IPS-18a (cell line): ENCODE measurements around the gene AIG1.
"Not testable (repeated sequence)": the region's sequence is repeated elsewhere in the genome, so short reads cannot be mapped to it uniquely, and the experiment has no call there.

Source experiments
- H3K27ac ChIP-seq: one replicate; pipeline ENCODE4 v1.5.1; 2013; ENCODE audit warnings: low read length
- H3K27me3 ChIP-seq: one replicate; pipeline ENCODE4 v1.6.1; 2013; ENCODE audit warnings: mild to moderate bottlenecking, low read length; ENCODE audit not compliant: control insufficient read depth, insufficient read depth
- H3K36me3 ChIP-seq: one replicate; pipeline ENCODE4 v1.6.1; 2013; ENCODE audit warnings: low read depth, low read length; ENCODE audit not compliant: control insufficient read depth
- H3K4me1 ChIP-seq: one replicate; pipeline ENCODE4 v1.6.1; 2013; ENCODE audit warnings: low read depth, low read length; ENCODE audit not compliant: control insufficient read depth
- H3K4me3 ChIP-seq: one replicate; pipeline ENCODE4 v1.5.1; 2013; ENCODE audit warnings: low read length
- H3K9ac ChIP-seq: one replicate; pipeline ENCODE4 v1.6.1; 2013; ENCODE audit warnings: mild to moderate bottlenecking, low read length, moderate library complexity
- H3K9me3 ChIP-seq: one replicate; pipeline ENCODE4 v1.6.1; 2013; ENCODE audit warnings: low read depth, low read length; ENCODE audit not compliant: control insufficient read depth

The AIG1 gene

GRCh38 chr6:143060806-143061596 lies at the start of gene AIG1:
TSS of gene AIG1 (plus strand) at chr6:143060889. CDS start at chr6:143060926, 37 bp downstream.
- peak within 1 kb of the TSS; percentile 24 for H3K27ac ChIP-seq
- peak within 1 kb of the TSS; percentile 70 for H3K9ac ChIP-seq
- H3K27me3 ChIP-seq: no peaks in the 10 kb centered on the region
- H3K4me1 ChIP-seq: peaks cover 36% of the 10 kb centered on the region
- peak within 1 kb of the TSS; percentile 86 for H3K4me3 ChIP-seq
- H3K36me3 ChIP-seq: no peaks in the 10 kb centered on the region
- no peaks in the 10 kb centered on the region for H3K9me3 ChIP-seq

DNA sequence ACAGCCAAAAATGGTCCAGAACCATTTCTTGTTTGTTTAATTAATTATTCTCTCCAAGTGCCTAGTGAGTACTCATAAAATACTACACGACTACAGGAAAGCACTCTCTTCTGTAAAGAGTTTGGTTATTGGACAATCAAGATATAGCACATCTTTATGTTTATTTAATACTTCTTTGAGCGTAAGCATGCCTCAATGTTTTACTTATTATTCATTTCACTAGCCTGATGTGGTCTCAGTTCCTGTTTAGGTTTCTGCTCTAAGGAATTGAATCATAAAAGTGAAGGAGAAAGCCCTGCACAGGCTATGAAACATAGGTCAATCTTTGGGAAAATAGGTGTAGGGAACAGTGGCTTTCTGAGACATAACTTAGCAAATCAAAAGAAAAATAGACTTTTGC lies 45.9 kb upstream of the AIG1 start:
- Histone ChIP-seq H3K9me3 (no peaks in the 10 kb centered on the region), H3K36me3 (no peaks in the 10 kb centered on the region), H3K4me1 (no peaks in the 10 kb centered on the region), H3K27ac (no peak overlapping the region), H3K4me3 (no peak overlapping the region), H3K27me3 (no peaks in the 10 kb centered on the region), H3K9ac (no peak overlapping the region)

GRCh38 chr6:143015300-143015706 lies 45.4 kb upstream of the AIG1 start:
- Histone ChIP-seq H3K9me3 (no peaks in the 10 kb centered on the region), H3K9ac (no peak overlapping the region), H3K4me3 (no peak overlapping the region), H3K27me3 (no peaks in the 10 kb centered on the region), H3K4me1 (no peaks in the 10 kb centered on the region), H3K36me3 (no peaks in the 10 kb centered on the region), H3K27ac (no peak overlapping the region)

DNA sequence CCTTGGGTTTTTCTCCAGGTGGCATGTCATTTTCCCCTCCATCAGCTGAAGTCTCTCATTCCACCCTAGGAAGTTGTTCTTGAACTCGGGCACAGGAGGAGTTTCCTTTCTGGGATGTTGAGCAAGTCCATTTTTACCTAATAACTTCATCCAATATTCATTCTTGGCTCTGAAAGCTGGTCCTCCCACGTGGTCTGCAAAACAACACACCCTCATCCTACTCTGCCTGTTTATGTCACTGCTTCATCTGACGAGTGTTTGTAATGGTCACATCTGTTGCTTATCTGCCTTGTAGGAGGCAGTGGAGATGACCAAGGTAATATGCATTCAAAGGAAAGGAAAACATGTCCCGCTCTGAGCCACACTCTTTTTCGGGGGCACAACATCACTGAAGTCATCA lies 41.7 kb upstream of the AIG1 start:
- H3K9me3 ChIP-seq: no peaks in the 10 kb centered on the region
- no peak overlapping the region for H3K4me3 ChIP-seq
- no peak overlapping the region for H3K9ac ChIP-seq
- H3K27ac ChIP-seq: no peak overlapping the region
- H3K36me3 ChIP-seq: no peaks in the 10 kb centered on the region
- no peaks in the 10 kb centered on the region for H3K27me3 ChIP-seq
- no peaks in the 10 kb centered on the region for H3K4me1 ChIP-seq

DNA sequence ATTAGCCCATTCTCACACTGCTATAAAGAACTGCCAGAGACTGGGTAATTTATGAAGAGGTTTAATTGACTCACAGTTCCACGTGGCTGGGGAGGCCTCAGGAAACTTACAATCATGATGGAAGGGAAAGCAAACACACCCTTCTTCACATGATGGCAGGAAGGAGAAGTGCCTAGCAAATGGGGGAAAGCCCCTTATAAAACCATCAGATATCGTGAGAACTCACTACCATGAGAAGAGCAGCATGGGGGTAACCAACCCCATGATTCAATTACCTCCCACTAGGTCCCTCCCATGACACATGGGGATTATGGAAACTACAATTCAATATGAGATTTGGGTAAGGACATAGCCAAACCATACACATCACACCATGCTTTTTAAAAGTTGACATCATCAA lies 39.8 kb upstream of the AIG1 start:
- not testable (repeated sequence) for H3K27ac ChIP-seq, H3K9me3 ChIP-seq, H3K9ac ChIP-seq, H3K4me3 ChIP-seq, H3K4me1 ChIP-seq, H3K36me3 ChIP-seq, H3K27me3 ChIP-seq

- Histone ChIP-seq H3K9ac (no peak overlapping the region), H3K27me3 (no peaks in the 10 kb centered on the region), H3K36me3 (no peaks in the 10 kb centered on the region), H3K9me3 (no peaks in the 10 kb centered on the region), H3K4me1 (no peaks in the 10 kb centered on the region), H3K4me3 (no peak overlapping the region), H3K27ac (no peak overlapping the region)
Measured at GRCh38 chr6:143021543-143021942, 39.1 kb upstream of the AIG1 start.

GRCh38 chr6:143022587-143022986 lies 38.1 kb upstream of the AIG1 start:
- Histone ChIP-seq H3K9me3 (no peaks in the 10 kb centered on the region), H3K27me3 (no peaks in the 10 kb centered on the region), H3K36me3 (no peaks in the 10 kb centered on the region), H3K27ac (no peak overlapping the region), H3K4me3 (no peak overlapping the region), H3K4me1 (no peaks in the 10 kb centered on the region), H3K9ac (no peak overlapping the region)

DNA sequence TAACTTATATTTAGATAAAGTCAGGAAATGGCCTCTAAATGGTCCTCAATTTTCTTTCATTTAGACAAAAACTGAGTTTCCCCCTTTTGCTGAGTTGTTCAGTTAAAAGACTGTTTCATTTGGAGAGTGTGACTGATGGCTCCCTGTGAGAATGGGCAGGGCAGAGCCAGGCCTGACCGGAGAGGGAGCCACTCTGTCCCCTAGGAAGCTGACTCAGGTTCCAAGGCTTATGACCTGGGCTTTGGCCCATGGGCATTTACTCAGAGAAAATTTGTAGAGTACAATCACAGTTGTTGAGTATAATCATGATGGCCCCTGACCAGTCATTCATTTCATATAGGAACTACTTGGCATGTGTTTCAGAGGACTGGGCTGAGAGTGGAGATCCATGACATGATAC lies 37.0 kb upstream of the AIG1 start:
- Histone ChIP-seq H3K36me3 (no peaks in the 10 kb centered on the region), H3K4me3 (no peak overlapping the region), H3K9ac (no peak overlapping the region), H3K9me3 (no peaks in the 10 kb centered on the region), H3K27ac (no peak overlapping the region), H3K27me3 (no peaks in the 10 kb centered on the region), H3K4me1 (no peaks in the 10 kb centered on the region)

- Histone ChIP-seq H3K4me3 (no peak overlapping the region), H3K27me3 (no peaks in the 10 kb centered on the region), H3K4me1 (no peaks in the 10 kb centered on the region), H3K27ac (no peak overlapping the region), H3K9ac (no peak overlapping the region), H3K36me3 (no peaks in the 10 kb centered on the region), H3K9me3 (no peaks in the 10 kb centered on the region)
Measured at GRCh38 chr6:143024977-143025376, 35.7 kb upstream of the AIG1 start.

- Histone ChIP-seq H3K9me3 (no peaks in the 10 kb centered on the region), H3K27ac (no peak overlapping the region), H3K4me1 (no peaks in the 10 kb centered on the region), H3K9ac (no peak overlapping the region), H3K4me3 (no peak overlapping the region), H3K27me3 (no peaks in the 10 kb centered on the region), H3K36me3 (no peaks in the 10 kb centered on the region)
Measured at GRCh38 chr6:143026696-143027449, 33.8 kb upstream of the AIG1 start.

DNA sequence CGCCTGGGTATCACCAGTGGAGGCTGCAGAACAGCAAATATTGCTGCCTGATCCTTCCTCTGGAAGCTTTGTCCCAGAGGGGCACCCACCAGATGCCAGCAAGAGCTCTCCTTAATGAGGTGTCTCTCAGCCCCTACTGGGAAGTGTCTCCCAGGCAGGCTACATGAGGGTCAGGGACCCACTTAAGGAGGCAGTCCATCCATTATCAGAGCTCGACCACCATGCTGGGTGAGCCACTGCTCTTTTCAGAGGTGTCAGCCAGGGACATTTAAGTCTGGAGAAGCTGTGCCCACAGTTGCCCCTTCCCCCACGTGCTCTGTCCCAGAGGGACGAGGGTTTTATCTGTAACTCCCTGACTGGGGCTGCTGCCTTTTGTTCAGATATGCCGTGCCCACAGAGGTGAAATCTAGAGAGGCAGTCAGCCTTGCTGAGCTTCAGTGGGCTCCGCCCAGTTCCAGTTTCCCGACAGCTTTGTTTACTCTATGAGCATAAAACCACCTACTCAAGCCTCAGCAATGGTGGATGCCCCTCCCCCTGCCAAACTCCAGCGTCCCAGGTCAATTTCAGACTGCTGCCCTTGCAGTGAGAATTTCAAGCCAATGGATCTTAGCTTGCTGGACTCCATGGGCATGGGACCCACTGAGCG lies 25.9 kb upstream of the AIG1 start:
- H3K27ac ChIP-seq: no peak overlapping the region
- H3K4me1 ChIP-seq: no peaks in the 10 kb centered on the region
- no peaks in the 10 kb centered on the region for H3K27me3 ChIP-seq
- H3K9ac ChIP-seq: no peak overlapping the region
- no peaks in the 10 kb centered on the region for H3K36me3 ChIP-seq
- H3K9me3 ChIP-seq: no peaks in the 10 kb centered on the region
- H3K4me3 ChIP-seq: no peak overlapping the region
